NCI-H524 treated with DMSO at 0.1 percent for 48 hours (cell line): ENCODE measurements around the gene GRHL1.

ENCODE experiments used
- DNase-seq: peaks from one replicate; lab custom pipeline; 2025; lab: John Stamatoyannopoulos, UW

GRHL1 gene

DNA sequence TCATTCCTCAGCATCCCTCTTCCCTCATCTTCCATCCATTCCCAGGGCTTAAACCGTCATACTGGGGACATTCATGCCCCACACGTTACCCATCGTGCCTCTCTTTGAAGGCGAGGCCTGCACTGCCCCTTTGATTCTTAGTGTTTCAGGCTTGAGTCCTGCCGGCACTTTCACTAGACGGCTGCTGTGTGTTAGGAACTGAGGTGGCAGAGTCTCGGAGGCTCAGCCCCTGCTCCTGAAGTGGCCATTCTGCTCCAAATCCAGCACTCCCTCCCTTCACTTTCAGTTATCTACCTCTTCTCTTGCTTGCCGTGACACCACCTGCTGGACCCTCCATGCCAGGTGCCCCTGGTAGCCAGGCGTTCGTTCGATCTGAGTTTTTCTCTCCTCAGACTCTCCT lies 43.0 kb downstream of the GRHL1 start:
- DNase-seq, result no peak

DNA sequence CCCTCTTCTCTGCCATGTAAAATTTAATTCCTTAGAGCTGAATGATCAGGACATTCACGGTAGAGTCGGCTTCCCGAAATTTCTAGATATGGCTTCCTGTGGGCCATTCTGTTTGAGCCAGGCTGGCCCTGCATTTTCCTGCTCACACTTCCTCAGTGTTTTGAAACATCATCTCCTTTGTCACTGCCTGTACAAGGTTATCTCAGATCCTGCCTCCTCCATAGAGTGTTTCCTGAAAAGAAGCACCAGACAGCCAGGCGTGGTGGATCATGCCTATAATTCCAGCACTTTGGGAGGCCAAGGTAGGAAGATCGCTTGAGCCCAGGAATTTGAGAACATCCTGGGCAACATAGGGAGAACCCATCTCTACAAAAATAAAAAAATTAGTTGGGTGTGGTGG lies 43.6 kb downstream of the GRHL1 start:
- DNase-seq, result no peak

DNA sequence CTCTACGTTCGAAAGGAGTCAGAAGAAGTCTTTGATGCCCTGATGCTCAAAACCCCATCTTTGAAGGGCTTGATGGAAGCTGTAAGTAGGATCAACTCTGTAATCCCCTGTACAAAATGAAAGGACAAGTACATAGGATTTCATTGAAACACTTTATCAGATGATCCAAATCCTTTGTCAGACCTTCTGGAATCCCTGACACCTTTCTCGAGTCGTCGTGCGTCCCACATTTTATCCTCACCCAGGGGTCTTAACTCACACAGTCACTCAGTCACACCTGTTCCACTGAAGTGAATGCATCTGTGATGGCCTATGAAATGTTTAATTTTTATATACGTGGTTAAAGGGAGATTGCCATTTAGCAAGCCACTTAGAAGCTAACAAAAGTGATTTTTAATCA lies 44.8 kb downstream of the GRHL1 start:
- DNase-seq, result no peak

DNA sequence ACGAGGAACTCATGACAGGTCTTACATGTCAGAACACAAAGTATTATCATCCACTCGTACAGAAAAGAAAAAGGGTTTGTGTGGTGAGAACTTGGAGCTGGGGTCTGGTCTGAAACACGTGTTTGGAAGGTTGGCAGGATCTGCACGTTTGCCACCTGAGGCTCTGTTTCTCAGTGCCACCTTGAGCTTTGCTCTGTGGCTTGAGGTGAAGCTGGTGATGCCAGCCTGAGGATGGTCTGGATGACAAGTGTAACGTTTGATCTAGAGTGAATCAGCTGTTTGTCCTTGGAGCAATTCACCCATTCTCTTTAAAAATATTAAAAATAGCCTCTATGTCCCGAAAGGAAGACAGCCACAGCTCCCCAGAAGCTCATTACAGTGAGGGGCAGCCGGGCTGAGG lies 46.4 kb downstream of the GRHL1 start:
- no peak for DNase-seq

DNA sequence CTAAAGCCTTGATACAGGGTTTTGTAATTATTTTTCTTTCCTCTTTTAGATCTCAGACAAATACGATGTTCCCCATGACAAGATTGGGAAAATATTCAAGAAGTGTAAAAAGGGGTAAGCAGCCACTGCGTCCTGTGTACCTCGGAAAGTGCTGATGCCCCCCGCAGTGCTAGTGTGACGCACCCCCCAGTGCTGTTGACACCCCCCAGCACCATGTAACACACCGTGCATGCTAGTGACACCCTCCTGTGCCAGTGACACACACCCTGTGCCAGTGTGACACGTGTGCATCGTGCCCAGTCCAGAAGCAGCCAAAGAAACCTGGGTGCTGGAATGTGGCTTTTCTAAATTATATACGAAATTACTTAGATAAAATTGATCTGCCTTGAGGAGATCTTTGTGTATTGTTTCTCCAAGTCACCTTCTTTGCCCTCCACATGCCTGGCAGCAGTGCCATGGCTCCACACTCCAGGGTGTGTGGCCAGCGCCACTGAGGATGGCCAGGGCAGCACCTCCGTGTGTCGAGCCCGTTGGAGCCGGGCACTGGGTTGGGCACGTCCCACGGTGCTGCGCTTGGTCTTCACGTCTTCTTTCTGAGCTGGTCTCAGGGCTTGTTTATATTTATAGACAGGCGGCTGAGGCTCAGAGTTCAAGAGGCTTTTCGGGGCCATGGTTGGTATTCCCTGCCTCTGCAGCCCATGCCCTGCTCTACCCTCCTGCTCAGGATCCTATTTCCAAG lies 47.6 kb downstream of the GRHL1 start:
- DNase-seq, result no peak

DNA sequence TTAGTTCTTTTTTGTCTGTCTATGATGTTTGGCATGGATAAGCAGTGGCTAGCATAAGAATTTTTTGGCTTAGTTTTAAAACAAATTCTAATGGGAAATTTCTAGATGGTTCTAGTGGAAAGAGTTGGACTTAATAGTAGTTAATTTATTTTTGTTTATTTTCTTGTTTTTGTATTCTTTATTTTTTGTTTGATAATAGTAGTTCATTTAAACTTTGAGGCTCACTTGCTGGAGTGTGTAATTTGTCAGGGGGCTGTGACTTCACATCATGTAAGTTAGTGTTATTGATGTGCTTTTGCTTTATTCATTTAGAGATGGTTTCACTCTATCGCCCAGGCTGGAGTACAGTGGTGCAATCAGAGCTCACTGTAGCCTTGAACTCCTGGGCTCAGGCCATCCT lies 48.2 kb downstream of the GRHL1 start:
- DNase-seq, result no peak

DNA sequence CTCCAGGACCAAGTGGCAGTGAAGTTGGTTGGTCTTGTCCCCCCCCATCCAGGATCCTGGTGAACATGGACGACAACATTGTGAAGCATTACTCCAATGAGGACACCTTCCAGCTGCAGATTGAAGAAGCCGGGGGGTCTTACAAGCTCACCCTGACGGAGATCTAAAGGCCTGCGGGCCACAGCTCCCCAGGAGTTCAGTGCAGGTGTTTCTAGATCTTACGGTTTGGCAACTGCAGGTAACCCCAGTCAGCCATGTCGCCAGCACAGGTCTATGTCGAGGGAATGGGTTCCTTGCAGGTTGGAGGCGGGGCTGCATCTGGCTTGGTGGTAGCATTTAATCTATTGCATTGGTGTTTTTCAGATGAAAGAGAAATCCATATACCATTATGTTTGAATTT lies 49.0 kb downstream of the GRHL1 start:
- DNase-seq, result no peak

DNA sequence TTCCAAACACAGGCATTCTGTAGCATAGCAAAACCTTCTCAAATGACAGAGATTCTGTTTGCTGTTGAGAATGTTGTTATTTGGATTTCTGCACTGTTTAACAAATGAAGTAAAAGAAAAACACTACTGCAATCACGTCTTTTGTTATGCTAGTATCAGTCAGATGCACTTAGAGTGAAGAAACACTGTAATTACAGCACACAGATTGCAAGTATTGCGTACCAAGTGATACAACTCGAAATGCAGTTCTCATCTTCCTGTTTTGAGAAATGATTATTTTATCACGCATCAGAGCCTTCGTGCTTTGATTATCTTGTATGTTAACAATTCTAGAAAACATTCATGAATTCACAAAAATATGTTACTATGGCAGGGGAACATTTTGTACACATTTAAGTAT lies 50.1 kb downstream of the GRHL1 start:
- no peak for DNase-seq

DNA sequence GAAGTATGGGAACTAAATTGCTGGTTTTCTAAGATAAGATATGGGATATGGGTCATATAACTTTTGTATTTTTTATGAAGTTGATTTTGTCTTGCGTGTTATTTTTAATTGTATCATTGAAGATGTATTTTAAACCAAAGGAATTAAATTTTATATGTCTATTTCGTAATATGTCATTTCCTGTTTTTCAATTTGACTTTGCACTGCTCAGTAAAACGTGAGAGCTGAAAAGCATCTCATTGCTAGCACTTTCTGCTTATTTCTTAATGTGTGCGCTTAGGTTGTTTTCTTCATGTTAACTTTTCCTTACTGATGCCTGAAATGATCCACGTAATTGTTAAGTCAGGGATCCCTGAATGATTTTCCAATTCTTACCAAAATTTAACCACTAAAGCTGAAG lies 50.6 kb downstream of the GRHL1 start:
- no peak for DNase-seq

DNA sequence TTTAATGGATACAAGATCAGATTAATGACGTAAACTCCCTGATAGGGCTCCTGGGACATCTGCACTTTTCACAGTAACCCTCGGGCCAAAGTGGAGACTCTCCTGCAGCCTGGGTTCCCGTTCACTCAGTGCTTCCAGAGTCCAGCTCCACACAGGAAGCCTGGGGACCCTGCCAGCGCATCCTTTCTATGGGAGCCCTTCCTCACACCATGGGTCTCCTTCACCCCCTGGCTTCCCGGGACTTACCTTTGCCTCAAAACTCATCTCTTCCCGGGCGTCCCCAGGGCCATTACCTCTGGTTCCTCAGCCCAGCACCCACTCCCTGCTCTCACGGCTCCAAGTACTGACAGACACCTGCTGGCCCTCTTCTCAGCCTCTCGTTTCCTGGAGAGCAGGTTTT lies 51.2 kb downstream of the GRHL1 start:
- no peak for DNase-seq

DNA sequence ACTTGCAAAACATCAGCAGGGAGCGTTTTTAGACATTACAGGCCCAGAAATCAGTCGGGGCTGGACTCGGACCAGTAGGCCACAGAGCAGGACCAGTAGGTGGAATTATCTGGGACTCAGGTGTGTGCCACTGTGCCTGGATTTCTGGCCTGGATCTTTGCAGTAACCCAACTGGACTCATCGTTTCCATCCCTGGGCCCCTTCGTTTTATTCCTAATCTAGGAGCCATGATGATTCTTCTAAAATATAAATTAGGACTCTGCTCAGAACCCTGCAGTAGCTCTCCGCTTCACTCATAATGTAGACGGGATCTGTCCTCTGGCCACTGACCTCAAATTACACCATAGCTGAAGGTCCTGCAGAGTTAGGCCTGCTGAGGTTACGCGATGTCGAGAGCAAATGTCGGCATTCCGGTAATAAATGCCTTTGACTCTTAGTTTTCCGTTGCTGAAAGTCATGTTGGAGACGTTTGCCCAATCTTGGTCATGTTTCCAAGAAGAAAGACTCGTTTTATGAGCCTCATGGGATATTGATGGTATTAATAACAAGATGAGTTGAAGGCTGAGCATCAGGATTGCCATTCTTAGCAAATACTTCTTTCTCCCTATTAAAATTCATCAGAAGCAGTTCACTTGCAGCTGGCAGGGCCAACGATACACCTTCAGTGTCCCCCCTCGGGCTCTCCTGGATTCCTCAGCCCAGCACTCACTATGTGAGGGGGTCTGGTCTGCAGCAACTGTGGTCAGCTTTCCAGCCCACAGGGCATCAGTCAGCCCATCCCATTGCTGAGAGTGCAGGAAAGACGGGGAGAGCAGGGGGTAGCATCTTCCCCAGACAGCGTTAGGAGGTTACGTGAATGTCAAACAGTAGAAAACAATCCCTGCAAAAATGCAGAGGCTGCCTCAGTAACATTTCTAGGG lies 52.0 kb downstream of the GRHL1 start:
- DNase-seq, result no peak

DNA sequence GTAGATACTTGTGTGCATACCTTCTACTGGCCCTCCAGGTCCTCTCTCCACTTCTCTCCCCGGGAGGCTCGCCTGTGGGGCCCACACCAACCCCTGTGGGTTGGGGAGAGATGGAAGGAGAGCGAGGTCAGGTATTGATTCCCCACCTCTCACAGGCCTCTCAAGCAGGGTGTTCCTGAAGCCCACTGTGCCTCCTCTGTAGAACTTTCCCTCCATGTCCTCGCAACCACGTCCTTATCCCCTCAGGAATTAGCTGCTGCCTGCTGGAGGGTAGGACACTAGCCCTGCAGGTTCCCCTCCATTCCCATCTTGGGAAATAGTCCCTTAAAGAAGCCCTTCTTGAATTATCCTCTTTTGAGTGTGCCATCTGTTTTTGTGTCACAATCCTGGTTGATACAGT lies 52.9 kb downstream of the GRHL1 start:
- no peak for DNase-seq

DNA sequence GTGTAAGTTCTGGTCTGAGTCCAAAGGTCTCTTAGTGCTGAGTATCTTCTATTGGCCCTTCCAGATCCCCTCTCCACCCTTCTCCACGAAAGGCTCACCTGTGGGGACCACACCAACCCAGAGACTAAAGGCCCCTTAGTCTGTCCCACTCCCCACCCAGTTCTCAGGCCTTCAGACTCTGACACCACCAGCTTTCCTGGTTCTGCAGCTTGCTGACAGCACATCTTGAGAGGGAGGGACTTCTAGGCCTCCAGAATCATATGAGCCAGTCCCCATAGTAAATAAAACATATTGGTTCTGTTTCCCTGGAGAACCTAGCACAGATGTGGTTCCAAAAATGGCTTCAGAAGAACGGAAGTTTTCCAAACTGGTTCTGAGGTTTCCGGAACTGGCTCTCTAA lies 53.3 kb downstream of the GRHL1 start:
- DNase-seq, result no peak

DNA sequence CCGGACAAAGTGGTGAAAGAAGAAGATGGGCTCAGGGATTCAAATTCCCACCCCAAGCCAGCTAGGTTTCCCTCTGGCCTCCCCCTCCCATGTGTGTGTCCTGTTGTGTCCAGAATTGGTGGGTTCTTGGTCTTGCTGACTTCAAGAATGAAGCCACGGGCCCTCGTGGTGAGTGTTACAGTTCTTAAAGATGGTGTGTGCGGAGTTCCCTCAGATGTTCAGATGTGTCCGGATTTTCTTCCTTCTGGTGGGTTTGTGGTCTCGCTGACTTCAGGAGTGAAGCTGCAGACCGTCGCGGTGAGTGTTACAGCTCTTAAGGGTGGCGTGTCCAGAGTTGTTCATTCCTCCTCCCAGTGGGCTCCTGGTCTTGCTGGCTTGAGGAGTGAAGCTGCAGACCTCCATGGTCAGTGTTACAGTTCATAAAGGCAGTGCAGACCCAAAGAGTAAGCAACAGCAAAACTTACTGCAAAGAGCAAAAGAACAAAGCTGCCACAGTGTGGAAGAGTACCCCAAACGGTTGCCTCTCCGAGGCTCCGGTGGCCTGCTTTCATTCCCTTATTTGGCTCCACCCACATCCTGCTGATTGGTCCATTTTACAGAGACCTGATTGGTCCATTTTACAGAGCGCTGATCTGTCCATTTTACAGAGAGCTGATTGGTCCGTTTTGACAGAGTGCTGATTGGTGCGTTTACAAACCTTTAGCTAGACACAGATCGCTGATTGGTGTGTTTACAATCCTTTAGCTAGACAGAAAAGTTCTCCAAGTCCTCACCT lies 54.2 kb downstream of the GRHL1 start:
- DNase-seq, result no peak

DNA sequence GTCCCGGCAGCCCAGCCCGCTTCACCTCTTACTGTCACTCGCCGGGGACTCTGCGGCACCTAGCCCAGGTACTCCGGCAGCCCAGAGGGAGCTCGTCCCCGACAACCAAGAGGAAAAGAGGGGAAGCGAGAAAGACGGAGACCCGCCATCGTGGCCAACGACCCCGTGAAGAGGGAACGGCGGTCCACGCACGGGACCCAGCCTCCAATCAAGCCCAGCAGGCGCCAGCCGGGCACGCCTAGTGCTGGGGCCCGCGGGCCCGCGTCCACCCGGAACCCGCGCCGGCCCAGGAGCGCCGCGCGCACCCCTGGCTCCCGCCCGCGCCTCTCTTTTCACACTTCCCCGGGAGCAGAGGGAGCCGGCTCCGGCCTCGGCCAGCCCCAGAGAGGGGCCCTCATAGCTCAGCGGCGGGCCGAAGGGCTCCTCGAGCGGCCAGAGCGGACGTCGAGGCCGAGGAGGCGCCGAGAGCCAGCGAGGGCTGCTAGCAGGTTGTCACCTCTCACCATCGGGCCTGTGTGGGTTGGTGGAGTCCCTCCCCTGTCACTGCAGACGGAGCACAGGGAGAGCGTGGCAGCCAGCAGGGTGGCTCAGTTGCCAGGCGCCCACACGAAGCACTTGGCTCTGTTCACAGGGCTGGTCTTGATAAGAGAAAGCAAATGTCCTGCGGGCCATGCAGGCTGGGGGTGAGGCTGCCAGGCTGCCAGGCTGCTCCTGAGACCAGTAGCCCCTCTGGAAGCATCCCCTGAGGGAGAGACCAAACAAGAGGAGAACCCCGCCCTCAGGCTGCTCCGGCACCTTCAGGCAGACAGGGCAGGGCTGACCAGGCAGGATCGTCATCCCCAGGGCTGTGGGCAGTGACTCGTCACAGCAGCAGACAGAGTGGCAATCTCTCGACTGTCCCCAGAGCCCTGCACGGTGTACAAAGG lies 55.0 kb downstream of the GRHL1 start:
- DNase-seq, result no peak

DNA sequence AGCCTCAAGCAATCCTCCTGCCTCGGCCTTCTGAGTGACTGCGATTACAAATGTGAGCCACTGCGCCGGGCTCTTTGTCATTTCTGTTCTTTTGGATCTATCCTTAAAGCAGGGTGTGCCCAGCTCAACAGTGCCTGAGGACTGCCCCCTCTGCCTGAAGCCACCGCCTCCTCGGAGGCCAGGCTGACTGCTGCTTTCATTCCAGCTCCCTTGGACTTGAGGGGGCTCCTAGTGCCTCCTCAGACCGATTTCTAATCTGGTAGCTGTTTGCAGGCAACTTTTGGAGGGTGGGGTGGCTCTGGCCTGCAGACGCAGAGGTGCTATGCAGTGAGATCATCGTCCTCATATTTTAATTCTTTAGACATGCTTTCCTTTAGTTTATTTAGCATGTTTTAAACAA lies 55.9 kb downstream of the GRHL1 start:
- DNase-seq, result no peak

DNA sequence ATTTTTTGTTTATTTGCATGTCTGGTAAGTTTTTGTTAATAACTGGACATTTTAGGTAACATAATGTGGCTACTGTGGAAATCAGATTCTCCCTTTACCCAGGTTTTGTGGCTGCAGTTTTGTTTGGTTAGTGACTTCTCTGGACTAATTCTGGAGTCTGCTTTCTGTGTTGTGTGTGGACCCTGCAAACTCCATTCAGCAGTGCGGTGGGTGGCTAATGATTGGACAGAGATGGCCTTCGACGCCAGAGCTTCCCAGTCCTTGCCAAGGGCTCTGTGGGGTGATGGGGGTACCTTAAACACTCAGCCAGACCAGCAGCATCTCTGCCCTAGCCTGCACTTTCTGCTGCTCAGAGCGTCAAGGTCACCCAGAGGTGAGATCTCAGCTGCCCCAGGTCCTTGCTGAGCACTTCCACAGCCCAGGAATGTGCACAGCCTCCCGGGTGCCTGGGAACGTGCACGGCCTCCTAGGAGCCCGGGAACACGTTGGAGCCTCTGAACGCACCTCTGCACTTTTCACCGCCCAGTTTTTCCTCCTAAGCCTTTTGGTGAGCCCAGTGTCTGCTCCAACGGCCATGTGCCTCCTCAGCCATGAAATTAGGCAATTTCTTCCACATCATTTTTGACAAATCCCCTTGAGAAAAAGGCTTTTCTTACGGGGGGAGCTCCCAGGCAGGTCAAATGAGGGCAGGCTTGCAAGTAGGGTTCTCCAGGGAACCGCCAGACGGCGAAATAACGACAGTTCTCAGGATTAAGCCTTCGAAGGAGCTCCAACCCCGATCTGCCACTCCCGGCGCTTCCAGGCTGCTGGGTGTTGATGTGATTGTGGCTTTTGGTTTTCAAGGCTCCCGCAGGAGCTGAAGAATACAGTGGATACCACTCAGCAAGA lies 56.7 kb downstream of the GRHL1 start:
- peak; percentile 66 for DNase-seq

DNA sequence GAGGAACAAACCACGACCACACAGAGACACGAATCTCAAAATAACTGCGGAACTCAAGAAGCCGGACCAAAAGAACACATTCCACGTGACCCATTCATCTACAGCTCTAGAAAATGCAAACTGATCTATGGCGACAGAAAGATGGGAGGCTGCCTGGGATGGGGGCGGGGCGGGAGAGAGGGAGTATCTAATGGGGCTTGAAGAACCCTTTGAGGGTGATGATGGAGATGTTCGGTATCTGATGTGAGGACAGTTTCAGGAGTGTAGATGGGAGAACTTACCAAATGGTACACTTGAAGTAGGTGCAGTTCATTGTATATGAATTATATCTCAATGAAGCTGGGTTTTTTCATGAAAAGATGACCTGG lies 57.3 kb downstream of the GRHL1 start:
- no peak for DNase-seq

DNA sequence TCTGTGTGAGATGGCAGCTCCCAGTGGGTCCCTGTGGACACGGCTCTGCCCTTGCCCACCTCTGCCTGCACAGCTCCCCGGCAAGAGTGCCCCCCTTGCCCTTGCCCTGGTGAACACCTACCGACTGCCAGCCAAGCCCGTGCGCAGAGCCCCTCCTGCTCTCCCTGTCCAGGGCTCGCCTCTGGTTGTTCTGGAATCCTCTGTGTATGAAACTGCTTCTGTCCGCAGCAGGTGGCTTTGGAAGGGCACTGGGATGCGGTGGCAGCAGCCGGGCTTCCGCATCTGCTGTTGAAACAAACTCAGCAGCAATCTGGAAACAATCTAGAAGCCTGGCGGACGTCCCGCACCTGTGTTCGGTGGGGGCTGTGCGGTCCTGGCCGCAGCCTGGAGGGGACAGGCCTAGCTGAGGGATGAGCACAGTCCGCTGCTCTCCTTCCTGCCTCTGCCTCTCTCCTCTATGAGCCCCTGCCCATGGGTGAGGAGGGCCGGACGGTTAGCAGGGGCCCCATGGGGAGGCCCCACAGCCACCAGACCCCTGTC lies 57.8 kb downstream of the GRHL1 start:
- DNase-seq, result no peak
